ENCODE data around the gene PSMF1.

PSMF1 gene

GRCh38 chr20:1107176-1107575, 11.2 kb upstream of the PSMF1 start:
- peaks cover 4% of the 10 kb centered on the region for H3K36me3 Mint-ChIP-seq (ENCODE audit: low read depth)
- no peaks in the 10 kb centered on the region for H3K4me1 Mint-ChIP-seq
- H3K4me3 Mint-ChIP-seq: no peak overlapping the region
- no peak overlapping the region for H3K27ac Mint-ChIP-seq
- ATAC-seq (no peak), DNase-seq (no peak)
- peaks cover 8% of the 10 kb centered on the region for H3K9me3 Mint-ChIP-seq
- H3K27me3 Mint-ChIP-seq: no peaks in the 10 kb centered on the region

- H3K27me3 Mint-ChIP-seq: no peaks in the 10 kb centered on the region
- H3K9me3 Mint-ChIP-seq: no peaks in the 10 kb centered on the region
- H3K4me1 Mint-ChIP-seq: no peaks in the 10 kb centered on the region
- ATAC-seq (peak; percentile 66), DNase-seq (peak; percentile 67)
- no peak overlapping the region for H3K27ac Mint-ChIP-seq
- H3K36me3 Mint-ChIP-seq (ENCODE audit: low read depth): no peaks in the 10 kb centered on the region
- H3K4me3 Mint-ChIP-seq: no peak overlapping the region
Observed at GRCh38 chr20:1108437-1108920, 9.9 kb upstream of the PSMF1 start.

GRCh38 chr20:1112908-1113307, 5.5 kb upstream of the PSMF1 start:
- Mint-ChIP-seq H3K4me3 (no peak overlapping the region), H3K27me3 (no peaks in the 10 kb centered on the region), H3K9me3 (no peaks in the 10 kb centered on the region), H3K27ac (no peak overlapping the region), H3K36me3 (ENCODE audit: low read depth) (peaks cover 4% of the 10 kb centered on the region), H3K4me1 (peaks cover 12% of the 10 kb centered on the region)
- DNase-seq: no peak
- ATAC-seq: no peak

- peak overlapping the region; percentile 90 for H3K4me3 Mint-ChIP-seq
- H3K4me1 Mint-ChIP-seq: peaks cover 50% of the 10 kb centered on the region
- H3K9me3 Mint-ChIP-seq: no peaks in the 10 kb centered on the region
- DNase-seq (no peak), ATAC-seq (no peak)
- H3K36me3 Mint-ChIP-seq (ENCODE audit: low read depth): peaks cover 29% of the 10 kb centered on the region
- H3K27me3 Mint-ChIP-seq: no peaks in the 10 kb centered on the region
- H3K27ac Mint-ChIP-seq: peak overlapping the region; percentile 80
Observed at GRCh38 chr20:1118004-1118335, 432 bp upstream of the PSMF1 start.

GRCh38 chr20:1119128-1119505, 715 bp downstream of the PSMF1 start:
- peak overlapping the region; percentile 90 for H3K4me3 Mint-ChIP-seq
- ATAC-seq (no peak), DNase-seq (peak; percentile 13)
- no peaks in the 10 kb centered on the region for H3K9me3 Mint-ChIP-seq
- H3K36me3 Mint-ChIP-seq (ENCODE audit: low read depth): peaks cover 32% of the 10 kb centered on the region
- peak overlapping the region; percentile 80 for H3K27ac Mint-ChIP-seq
- peaks cover 59% of the 10 kb centered on the region for H3K4me1 Mint-ChIP-seq
- H3K27me3 Mint-ChIP-seq: no peaks in the 10 kb centered on the region

- DNase-seq (no peak), ATAC-seq (no peak)
- Mint-ChIP-seq H3K4me3 (peak overlapping the region; percentile 90), H3K27me3 (no peaks in the 10 kb centered on the region), H3K27ac (peak overlapping the region; percentile 80), H3K4me1 (peaks cover 61% of the 10 kb centered on the region), H3K9me3 (no peaks in the 10 kb centered on the region), H3K36me3 (ENCODE audit: low read depth) (peaks cover 32% of the 10 kb centered on the region)
Observed at GRCh38 chr20:1119524-1119923, 1.1 kb downstream of the PSMF1 start.

- Mint-ChIP-seq H3K27me3 (no peaks in the 10 kb centered on the region), H3K36me3 (ENCODE audit: low read depth) (peaks cover 39% of the 10 kb centered on the region), H3K9me3 (no peaks in the 10 kb centered on the region), H3K4me1 (peaks cover 63% of the 10 kb centered on the region), H3K27ac (peak overlapping the region; percentile 43), H3K4me3 (peak overlapping the region; percentile 54)
- no peak for DNase-seq
- ATAC-seq: no peak
Observed at GRCh38 chr20:1121429-1121828, 3.0 kb downstream of the PSMF1 start.

GRCh38 chr20:1122388-1123315, 4.2 kb downstream of the PSMF1 start:
- no peak for ATAC-seq
- peaks cover 42% of the 10 kb centered on the region for H3K36me3 Mint-ChIP-seq (ENCODE audit: low read depth)
- peaks cover 54% of the 10 kb centered on the region for H3K4me1 Mint-ChIP-seq
- no peaks in the 10 kb centered on the region for H3K27me3 Mint-ChIP-seq
- peak overlapping the region; percentile 41 for H3K27ac Mint-ChIP-seq
- no peaks in the 10 kb centered on the region for H3K9me3 Mint-ChIP-seq
- peak overlapping the region; percentile 37 for H3K4me3 Mint-ChIP-seq
- DNase-seq: peak; percentile 13

- Mint-ChIP-seq H3K27ac (no peak overlapping the region), H3K9me3 (no peaks in the 10 kb centered on the region), H3K4me3 (no peak overlapping the region), H3K27me3 (no peaks in the 10 kb centered on the region), H3K36me3 (ENCODE audit: low read depth) (peaks cover 48% of the 10 kb centered on the region), H3K4me1 (peaks cover 48% of the 10 kb centered on the region)
- DNase-seq: no peak
- no peak for ATAC-seq
Observed at GRCh38 chr20:1123666-1124065, 5.3 kb downstream of the PSMF1 start.

- H3K27ac Mint-ChIP-seq: no peak overlapping the region
- ATAC-seq (no peak), DNase-seq (no peak)
- H3K27me3 Mint-ChIP-seq: no peaks in the 10 kb centered on the region
- peaks cover 52% of the 10 kb centered on the region for H3K36me3 Mint-ChIP-seq (ENCODE audit: low read depth)
- no peak overlapping the region for H3K4me3 Mint-ChIP-seq
- H3K4me1 Mint-ChIP-seq: peaks cover 45% of the 10 kb centered on the region
- no peaks in the 10 kb centered on the region for H3K9me3 Mint-ChIP-seq
Observed at GRCh38 chr20:1124421-1124820, 6.0 kb downstream of the PSMF1 start.

- H3K9me3 Mint-ChIP-seq: no peaks in the 10 kb centered on the region
- H3K27ac Mint-ChIP-seq: no peak overlapping the region
- ATAC-seq (no peak), DNase-seq (no peak)
- H3K4me3 Mint-ChIP-seq: no peak overlapping the region
- H3K27me3 Mint-ChIP-seq: no peaks in the 10 kb centered on the region
- peaks cover 37% of the 10 kb centered on the region for H3K4me1 Mint-ChIP-seq
- H3K36me3 Mint-ChIP-seq (ENCODE audit: low read depth): peaks cover 52% of the 10 kb centered on the region
Observed at GRCh38 chr20:1125277-1125676, 6.9 kb downstream of the PSMF1 start.

GRCh38 chr20:1127840-1128239, 9.4 kb downstream of the PSMF1 start:
- Mint-ChIP-seq H3K36me3 (ENCODE audit: low read depth) (peaks cover 62% of the 10 kb centered on the region), H3K4me3 (no peak overlapping the region), H3K4me1 (peaks cover 28% of the 10 kb centered on the region), H3K27ac (no peak overlapping the region), H3K27me3 (no peaks in the 10 kb centered on the region), H3K9me3 (no peaks in the 10 kb centered on the region)
- ATAC-seq (no peak), DNase-seq (no peak)

- Mint-ChIP-seq H3K36me3 (ENCODE audit: low read depth) (peaks cover 72% of the 10 kb centered on the region), H3K4me3 (no peak overlapping the region), H3K4me1 (peaks cover 23% of the 10 kb centered on the region), H3K27ac (no peak overlapping the region), H3K9me3 (no peaks in the 10 kb centered on the region), H3K27me3 (no peaks in the 10 kb centered on the region)
- ATAC-seq: no peak
- DNase-seq: no peak
Observed at GRCh38 chr20:1130058-1130694, 11.8 kb downstream of the PSMF1 start.

- Mint-ChIP-seq H3K27me3 (no peaks in the 10 kb centered on the region), H3K9me3 (no peaks in the 10 kb centered on the region), H3K4me1 (peaks cover 23% of the 10 kb centered on the region), H3K4me3 (no peak overlapping the region), H3K36me3 (ENCODE audit: low read depth) (peaks cover 75% of the 10 kb centered on the region), H3K27ac (peak overlapping the region; percentile 9)
- DNase-seq: no peak
- ATAC-seq: no peak
Observed at GRCh38 chr20:1130847-1131246, 12.4 kb downstream of the PSMF1 start.

GRCh38 chr20:1131354-1131753, 13.0 kb downstream of the PSMF1 start:
- Mint-ChIP-seq H3K9me3 (no peaks in the 10 kb centered on the region), H3K4me1 (peaks cover 23% of the 10 kb centered on the region), H3K36me3 (ENCODE audit: low read depth) (peaks cover 77% of the 10 kb centered on the region), H3K27ac (no peak overlapping the region), H3K4me3 (no peak overlapping the region), H3K27me3 (no peaks in the 10 kb centered on the region)
- ATAC-seq (no peak), DNase-seq (no peak)
